ENCODE measurements around the gene RNF225. TPM values are rescaled to one million over a fixed set of nuclear protein-coding genes. Genes with fewer than 3 reads are reported as not detected.
A peak's percentile ranks its signal among the peaks of the same experiment; 100 is the strongest.

RNF225 gene
- total and polyA plus RNA-seq, 9 of the 15 experiments (the other 6 are each of a cell fraction or from before 2014, with no cell fraction given): 0.33 TPM; not detected in 8

DNA sequence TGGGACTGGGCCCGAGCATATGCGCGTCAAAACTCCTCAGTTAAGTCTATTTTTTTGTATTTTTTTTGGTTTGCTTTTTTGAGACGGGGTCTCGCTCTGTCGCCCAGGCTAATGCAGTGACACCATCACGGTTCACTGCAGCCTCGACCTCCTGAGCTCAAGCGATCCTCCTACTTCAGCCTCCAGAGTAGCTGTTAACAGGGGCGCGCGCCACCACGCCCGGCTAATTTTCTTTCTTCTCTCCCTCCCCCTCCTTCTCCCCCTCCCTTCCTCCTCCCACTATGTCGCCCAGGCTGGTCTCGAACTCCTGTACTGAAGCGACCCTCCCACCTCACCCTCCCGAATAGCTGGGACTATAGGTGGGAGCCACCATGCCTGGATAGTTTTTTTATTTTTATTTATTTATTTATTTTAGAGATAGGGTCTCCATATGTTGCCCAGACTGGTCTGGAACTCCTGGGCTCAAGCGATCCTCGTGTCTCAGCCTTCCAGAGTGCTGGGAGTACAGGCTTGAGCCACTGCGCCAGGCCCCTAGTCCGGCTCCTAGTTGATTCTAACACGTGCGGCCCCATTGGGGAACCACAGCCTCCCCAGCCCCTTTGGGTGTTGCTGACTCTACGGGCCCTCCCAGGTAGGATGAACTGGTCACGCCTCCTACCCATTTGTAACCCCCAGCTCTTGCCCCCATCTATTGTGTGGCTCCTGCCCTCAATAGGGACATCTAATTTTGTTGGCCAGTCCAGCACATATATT is 13.8 kb upstream of the RNF225 start (continued):
- TF ChIP-seq, protein P1, sequence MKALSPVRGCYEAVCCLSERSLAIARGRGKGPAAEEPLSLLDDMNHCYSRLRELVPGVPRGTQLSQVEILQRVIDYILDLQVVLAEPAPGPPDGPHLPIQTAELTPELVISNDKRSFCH (CRISPR knock-in tag; IDR thresholded peaks at IDR 0.05): no peak
- TF ChIP-seq, protein P1 (tag; IDR thresholded peaks at IDR 0.05): no peak
- TF ChIP-seq PCBP2 (IDR thresholded peaks at IDR 0.05; ENCODE audit: low read depth, low read length, poor library complexity, severe bottlenecking): no peak
- TF ChIP-seq RBM17 (IDR thresholded peaks at IDR 0.05; ENCODE audit: borderline replicate concordance, low read depth, low read length): no peak
- TF ChIP-seq TAF7 (tag; IDR thresholded peaks at IDR 0.05): no peak
- TF ChIP-seq ZKSCAN3 (CRISPR knock-in tag; IDR thresholded peaks at IDR 0.05): no peak
- no peak for TF ChIP-seq ZNF717 (CRISPR knock-in tag; IDR thresholded peaks at IDR 0.05)
- peak in 1 of 2 experiments; percentile 1 for TF ChIP-seq E2F6 (IDR thresholded peaks at IDR 0.05; ENCODE audit: borderline replicate concordance in 1 of 2, extremely low read depth in 1 of 2, insufficient read depth in 1 of 2, insufficient read length in 1 of 2, low read depth in 1 of 2, low read length in 1 of 2, poor library complexity in 1 of 2, severe bottlenecking in 1 of 2)
- 0 out of 2 replicates have a peak, but pooled peaks have one; percentile 35 for TF ChIP-seq TOE1 (IDR thresholded peaks at IDR 0.05; ENCODE audit: borderline replicate concordance)
- no peak for TF ChIP-seq TOE1 (CRISPR knock-in tag; IDR thresholded peaks at IDR 0.05; ENCODE audit: borderline replicate concordance, low read depth)
- peak in 1 of 2 experiments; percentile 70; a peak in 1 of 4 replicates for TF ChIP-seq ARNT (IDR thresholded peaks at IDR 0.05)
- no peak for TF ChIP-seq ELF1 (tag; IDR thresholded peaks at IDR 0.05)
- TF ChIP-seq, protein P2, sequence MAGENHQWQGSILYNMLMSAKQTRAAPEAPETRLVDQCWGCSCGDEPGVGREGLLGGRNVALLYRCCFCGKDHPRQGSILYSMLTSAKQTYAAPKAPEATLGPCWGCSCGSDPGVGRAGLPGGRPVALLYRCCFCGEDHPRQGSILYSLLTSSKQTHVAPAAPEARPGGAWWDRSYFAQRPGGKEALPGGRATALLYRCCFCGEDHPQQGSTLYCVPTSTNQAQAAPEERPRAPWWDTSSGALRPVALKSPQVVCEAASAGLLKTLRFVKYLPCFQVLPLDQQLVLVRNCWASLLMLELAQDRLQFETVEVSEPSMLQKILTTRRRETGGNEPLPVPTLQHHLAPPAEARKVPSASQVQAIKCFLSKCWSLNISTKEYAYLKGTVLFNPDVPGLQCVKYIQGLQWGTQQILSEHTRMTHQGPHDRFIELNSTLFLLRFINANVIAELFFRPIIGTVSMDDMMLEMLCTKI (IDR thresholded peaks at IDR 0.05; ENCODE audit: partially characterized antibody): no peak
- TF ChIP-seq RBM25 (IDR thresholded peaks at IDR 0.05; ENCODE audit: low read depth, low read length, severe bottlenecking): no peak
- TF ChIP-seq SAFB2 (IDR thresholded peaks at IDR 0.05; ENCODE audit: borderline replicate concordance, low read depth, low read length, severe bottlenecking): no peak
- 0 out of 2 replicates have a peak, but pooled peaks have one; percentile 31 for TF ChIP-seq ZEB2 (IDR thresholded peaks at IDR 0.05)
- TF ChIP-seq RB1 (IDR thresholded peaks at IDR 0.05; ENCODE audit: low read depth): no peak
- TF ChIP-seq ZNF695 (CRISPR knock-in tag; IDR thresholded peaks at IDR 0.05): no peak
- peak; percentile 62 for TF ChIP-seq VEZF1 (CRISPR knock-in tag; IDR thresholded peaks at IDR 0.05)
- TF ChIP-seq TRIM24 (IDR thresholded peaks at IDR 0.05): peak in 1 of 2 experiments; percentile 16; a peak in 1 of 4 replicates
- 0 out of 4 replicates have a peak, but pooled peaks of 1 of the 2 experiments have one; percentile 48 for TF ChIP-seq MLLT1 (IDR thresholded peaks at IDR 0.05)
- peak; percentile 27; the same call in 1 of the 2 replicates for TF ChIP-seq BCOR (IDR thresholded peaks at IDR 0.05)
- TF ChIP-seq TFAM (CRISPR knock-in tag; conservative IDR thresholded peaks at IDR 0.05): no peak
